ENCODE measurements around the gene MAMSTR.

GRCh38 chr19:48755084-48755641, 35.6 kb upstream of the MAMSTR start, which contains the start of gene FGF21:
- TF ChIP-seq POLR2A (IDR thresholded peaks at IDR 0.05; ENCODE audit: low read depth, low read length) = no peak
- TF ChIP-seq POLR2AphosphoS2 (IDR thresholded peaks at IDR 0.05; ENCODE audit: low read depth, low read length) = no peak
- no peak for TF ChIP-seq SUPT20H (IDR thresholded peaks at IDR 0.05; ENCODE audit: borderline replicate concordance, control insufficient read depth, low read depth, low read length)
- TF ChIP-seq CEBPB (IDR thresholded peaks at IDR 0.05; ENCODE audit: borderline replicate concordance in 1 of 2, low read depth in 2 of 2, low read length in 2 of 2) = no peak
- TF ChIP-seq CTCF (IDR thresholded peaks at IDR 0.05 in 2 of 3, conservative IDR thresholded peaks at IDR 0.05 in 1 of 3; ENCODE audit: control insufficient read depth in 2 of 3, extremely low read depth in 1 of 3, insufficient read depth in 1 of 3, low read depth in 3 of 3, low read length in 3 of 3) = no peak
- TF ChIP-seq, protein P1, sequence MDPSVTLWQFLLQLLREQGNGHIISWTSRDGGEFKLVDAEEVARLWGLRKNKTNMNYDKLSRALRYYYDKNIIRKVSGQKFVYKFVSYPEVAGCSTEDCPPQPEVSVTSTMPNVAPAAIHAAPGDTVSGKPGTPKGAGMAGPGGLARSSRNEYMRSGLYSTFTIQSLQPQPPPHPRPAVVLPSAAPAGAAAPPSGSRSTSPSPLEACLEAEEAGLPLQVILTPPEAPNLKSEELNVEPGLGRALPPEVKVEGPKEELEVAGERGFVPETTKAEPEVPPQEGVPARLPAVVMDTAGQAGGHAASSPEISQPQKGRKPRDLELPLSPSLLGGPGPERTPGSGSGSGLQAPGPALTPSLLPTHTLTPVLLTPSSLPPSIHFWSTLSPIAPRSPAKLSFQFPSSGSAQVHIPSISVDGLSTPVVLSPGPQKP (IDR thresholded peaks at IDR 0.05; ENCODE audit: low read depth, low read length) = no peak
- TF ChIP-seq TBL1XR1 (IDR thresholded peaks at IDR 0.05; ENCODE audit: low read depth, low read length) = no peak
